HUES6 (cell line): ENCODE data around the gene SRPK1.
"Not testable (repeated sequence)": the region's sequence is repeated elsewhere in the genome, so short reads cannot be mapped to it uniquely, and the experiment has no call there.

Source experiments
- H3K27ac ChIP-seq: 2 replicates; pipeline ENCODE4 v1.7.0; 2013; ENCODE audit warnings: low read depth, mild to moderate bottlenecking, low read length, inconsistent platforms
- H3K27me3 ChIP-seq: 2 replicates; pipeline ENCODE4 v1.6.1; 2013; ENCODE audit warnings: low read length; ENCODE audit not compliant: control insufficient read depth, insufficient read depth
- H3K36me3 ChIP-seq: 2 replicates; pipeline ENCODE4 v1.6.1; 2013; ENCODE audit warnings: low read length; ENCODE audit not compliant: control insufficient read depth, insufficient read depth
- H3K4me1 ChIP-seq: 2 replicates; pipeline ENCODE4 v1.6.1; 2013; ENCODE audit warnings: low read length; ENCODE audit not compliant: control insufficient read depth, insufficient read depth
- H3K4me3 ChIP-seq: 2 replicates; pipeline ENCODE4 v1.5.1; 2013; ENCODE audit warnings: low read depth, low read length
- H3K9ac ChIP-seq: one replicate; pipeline ENCODE4 v1.6.1; 2013; ENCODE audit warnings: mild to moderate bottlenecking, low read length
- H3K9me3 ChIP-seq: 2 replicates; pipeline ENCODE4 v1.6.1; 2013; ENCODE audit warnings: low read depth, low read length; ENCODE audit not compliant: control insufficient read depth, insufficient read depth

Gene SRPK1

DNA sequence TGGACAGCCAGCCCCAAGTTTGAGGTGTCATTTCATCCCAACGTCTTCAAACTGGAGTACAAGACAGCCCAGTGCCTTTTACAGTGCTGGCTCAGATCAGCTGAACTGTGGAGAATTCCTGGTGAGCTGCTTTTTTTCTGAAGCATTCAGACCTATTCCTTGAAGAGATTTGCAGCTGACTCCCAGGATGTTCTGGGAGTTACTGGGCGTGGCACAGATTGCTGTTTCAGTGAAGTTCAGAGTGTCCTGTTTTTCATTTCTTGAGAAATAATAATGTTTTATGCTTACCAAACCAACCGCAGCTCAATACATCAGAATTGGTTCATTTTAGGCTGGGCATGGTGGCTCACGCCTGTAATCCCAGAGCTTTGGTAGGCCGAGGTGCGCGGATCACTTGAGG lies 33.4 kb upstream of the SRPK1 start:
- H3K9me3 ChIP-seq = no peaks in the 10 kb centered on the region
- no peaks in the 10 kb centered on the region for H3K36me3 ChIP-seq
- H3K9ac ChIP-seq = no peak overlapping the region
- H3K27me3 ChIP-seq = no peaks in the 10 kb centered on the region
- H3K27ac ChIP-seq = no peak overlapping the region
- H3K4me3 ChIP-seq = no peak overlapping the region
- H3K4me1 ChIP-seq = peaks cover 4% of the 10 kb centered on the region

- no peak overlapping the region for H3K27ac ChIP-seq
- H3K9me3 ChIP-seq = no peaks in the 10 kb centered on the region
- H3K36me3 ChIP-seq = no peaks in the 10 kb centered on the region
- H3K4me1 ChIP-seq = peaks cover 4% of the 10 kb centered on the region
- H3K9ac ChIP-seq = no peak overlapping the region
- no peak overlapping the region for H3K4me3 ChIP-seq
- H3K27me3 ChIP-seq = no peaks in the 10 kb centered on the region
Measured at GRCh38 chr6:35948725-35949124, 27.8 kb upstream of the SRPK1 start.

DNA sequence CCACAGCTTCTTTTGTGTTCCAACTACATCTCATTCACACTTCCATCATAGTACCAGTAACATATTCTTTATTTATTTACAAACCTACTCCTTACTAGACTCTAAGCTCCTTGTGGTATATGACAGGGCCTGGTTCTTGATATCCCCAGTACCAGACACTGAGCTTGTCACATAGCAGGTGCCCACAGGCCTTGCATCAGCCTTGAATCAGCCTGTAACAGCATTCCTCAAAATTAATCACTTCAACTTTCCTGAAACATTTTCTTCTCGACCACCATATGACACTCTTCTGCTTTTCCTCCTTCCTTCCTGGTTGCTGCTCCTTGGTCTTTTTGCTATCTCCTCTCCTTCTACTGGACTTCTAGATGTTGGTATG lies 24.7 kb upstream of the SRPK1 start:
- Histone ChIP-seq H3K36me3 (no peaks in the 10 kb centered on the region), H3K4me3 (no peak overlapping the region), H3K27me3 (no peaks in the 10 kb centered on the region), H3K27ac (no peak overlapping the region), H3K4me1 (no peaks in the 10 kb centered on the region), H3K9me3 (peaks cover 8% of the 10 kb centered on the region; the same call in 1 of the 2 replicates), H3K9ac (no peak overlapping the region)

GRCh38 chr6:35943390-35943789 lies 22.5 kb upstream of the SRPK1 start:
- H3K4me1 ChIP-seq = no peaks in the 10 kb centered on the region
- H3K27ac ChIP-seq = no peak overlapping the region
- H3K27me3 ChIP-seq = no peaks in the 10 kb centered on the region
- H3K9me3 ChIP-seq = peaks cover 14% of the 10 kb centered on the region; the same call in 1 of the 2 replicates
- no peak overlapping the region for H3K4me3 ChIP-seq
- H3K36me3 ChIP-seq = no peaks in the 10 kb centered on the region
- H3K9ac ChIP-seq = no peak overlapping the region

GRCh38 chr6:35942355-35942754 lies 21.5 kb upstream of the SRPK1 start:
- no peaks in the 10 kb centered on the region for H3K27me3 ChIP-seq
- H3K9ac ChIP-seq = no peak overlapping the region

GRCh38 chr6:35941170-35941569 lies 20.3 kb upstream of the SRPK1 start:
- not testable (repeated sequence) for H3K27me3 ChIP-seq, H3K9ac ChIP-seq, H3K4me3 ChIP-seq, H3K4me1 ChIP-seq, H3K36me3 ChIP-seq, H3K27ac ChIP-seq
- peaks cover 20% of the 10 kb centered on the region; the same call in 1 of the 2 replicates for H3K9me3 ChIP-seq

More at GRCh38 chr6:35942355-35942754, 21.5 kb upstream of the SRPK1 start:
- Histone ChIP-seq H3K4me3 (no peak overlapping the region), H3K4me1 (no peaks in the 10 kb centered on the region), H3K36me3 (no peaks in the 10 kb centered on the region), H3K27ac (no peak overlapping the region), H3K9me3 (peaks cover 16% of the 10 kb centered on the region; the same call in 1 of the 2 replicates)

DNA sequence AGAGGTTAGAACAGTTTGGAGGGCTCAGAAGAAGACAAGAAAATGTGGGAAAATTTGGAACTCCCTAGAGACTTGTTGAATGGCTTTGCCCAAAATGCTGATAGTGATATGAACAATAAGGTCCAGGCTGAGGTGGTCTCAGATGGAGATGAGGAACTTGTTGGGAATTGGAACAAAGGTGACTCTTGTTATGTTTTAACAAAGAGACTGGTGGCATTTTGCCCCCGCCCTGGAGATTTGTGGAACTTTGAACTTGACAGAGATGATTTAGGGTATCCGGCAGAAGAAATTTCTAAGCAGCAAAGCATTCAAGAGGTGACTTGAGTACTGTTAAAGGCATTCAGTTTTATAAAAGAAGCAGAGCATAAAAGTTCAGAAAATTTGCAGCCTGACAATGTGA lies 19.1 kb upstream of the SRPK1 start:
- H3K4me1 ChIP-seq, H3K27me3 ChIP-seq, H3K27ac ChIP-seq, H3K4me3 ChIP-seq, H3K36me3 ChIP-seq, H3K9ac ChIP-seq: not testable (repeated sequence)
- peaks cover 20% of the 10 kb centered on the region; the same call in 1 of the 2 replicates for H3K9me3 ChIP-seq

GRCh38 chr6:35939259-35939658 lies 18.4 kb upstream of the SRPK1 start:
- H3K27ac ChIP-seq, H3K4me1 ChIP-seq, H3K36me3 ChIP-seq, H3K27me3 ChIP-seq, H3K4me3 ChIP-seq, H3K9ac ChIP-seq: not testable (repeated sequence)
- peaks cover 20% of the 10 kb centered on the region; the same call in 1 of the 2 replicates for H3K9me3 ChIP-seq

GRCh38 chr6:35936681-35937359 lies 15.9 kb upstream of the SRPK1 start:
- H3K4me3 ChIP-seq = no peak overlapping the region
- H3K4me1 ChIP-seq = no peaks in the 10 kb centered on the region
- no peaks in the 10 kb centered on the region for H3K27me3 ChIP-seq
- H3K36me3 ChIP-seq = no peaks in the 10 kb centered on the region
- no peak overlapping the region for H3K27ac ChIP-seq
- 0 out of 2 replicates have a peak, but pooled peaks cover 16% of the 10 kb centered on the region for H3K9me3 ChIP-seq
- H3K9ac ChIP-seq = no peak overlapping the region

DNA sequence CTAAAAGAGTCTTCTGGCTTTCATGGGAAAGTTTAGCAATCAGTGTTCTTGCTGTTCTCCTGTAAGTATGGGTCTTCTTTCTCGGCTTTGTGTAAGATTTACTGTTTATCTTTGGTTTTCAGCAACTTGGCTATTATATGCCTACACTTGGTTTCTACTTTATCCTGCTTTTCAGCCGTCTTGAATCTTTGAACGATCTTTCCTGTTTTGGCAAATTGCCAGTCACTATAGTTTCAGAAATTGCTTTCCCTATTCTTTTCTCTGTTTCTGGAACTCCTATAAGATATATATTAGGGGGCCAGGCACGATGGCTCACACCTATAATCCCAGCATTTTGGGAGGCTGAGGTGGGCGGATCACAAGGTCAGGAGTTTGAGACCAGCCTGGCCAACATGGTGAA lies 14.6 kb upstream of the SRPK1 start:
- Histone ChIP-seq H3K36me3 (no peaks in the 10 kb centered on the region), H3K9me3 (0 out of 2 replicates have a peak, but pooled peaks cover 13% of the 10 kb centered on the region), H3K27me3 (no peaks in the 10 kb centered on the region), H3K4me1 (peaks cover 5% of the 10 kb centered on the region), H3K9ac (no peak overlapping the region), H3K4me3 (no peak overlapping the region), H3K27ac (no peak overlapping the region)

- Histone ChIP-seq H3K4me1 (peaks cover 5% of the 10 kb centered on the region), H3K9ac (no peak overlapping the region), H3K27me3 (no peaks in the 10 kb centered on the region)
Measured at GRCh38 chr6:35933844-35934243, 12.9 kb upstream of the SRPK1 start.

More at GRCh38 chr6:35933844-35934243, 12.9 kb upstream of the SRPK1 start:
- Histone ChIP-seq H3K36me3 (no peaks in the 10 kb centered on the region), H3K4me3 (no peak overlapping the region), H3K27ac (no peak overlapping the region), H3K9me3 (0 out of 2 replicates have a peak, but pooled peaks cover 6% of the 10 kb centered on the region)
